ENCODE results near the gene ARHGEF37.

DNA sequence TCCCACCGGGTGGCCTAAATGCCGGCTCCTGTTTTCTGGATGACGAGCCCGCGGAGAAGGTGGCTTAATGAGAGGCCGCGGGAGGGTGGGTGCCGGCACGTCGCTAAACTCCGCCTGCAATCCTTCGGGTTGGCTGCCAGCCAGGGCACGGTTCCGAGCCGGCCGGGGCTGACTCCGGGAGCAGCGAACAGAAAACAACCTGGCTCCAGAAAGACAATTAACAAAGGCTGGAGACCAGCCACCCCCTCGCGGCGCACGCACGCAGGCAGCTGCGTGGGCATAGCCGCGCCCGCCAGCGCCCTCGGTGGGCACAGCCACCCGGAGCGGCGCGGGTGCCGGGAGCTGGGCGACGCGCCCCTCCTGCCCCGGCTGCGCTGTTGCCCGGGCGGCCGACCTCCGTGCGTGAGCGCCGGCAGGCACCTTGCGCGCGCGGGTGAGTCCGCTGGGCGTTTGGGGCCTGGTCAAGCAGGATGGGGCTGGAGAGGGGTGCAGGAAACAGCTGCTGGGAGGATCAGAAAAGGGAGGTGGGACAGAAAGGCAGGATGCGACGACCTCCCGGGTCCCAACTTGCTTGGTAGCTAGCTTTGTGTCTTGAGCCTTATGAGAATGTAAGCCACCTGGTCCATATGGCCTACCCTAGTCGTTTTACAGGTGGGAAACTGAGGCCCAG is at the start of gene ARHGEF37:
- TF ChIP-seq, protein P1, sequence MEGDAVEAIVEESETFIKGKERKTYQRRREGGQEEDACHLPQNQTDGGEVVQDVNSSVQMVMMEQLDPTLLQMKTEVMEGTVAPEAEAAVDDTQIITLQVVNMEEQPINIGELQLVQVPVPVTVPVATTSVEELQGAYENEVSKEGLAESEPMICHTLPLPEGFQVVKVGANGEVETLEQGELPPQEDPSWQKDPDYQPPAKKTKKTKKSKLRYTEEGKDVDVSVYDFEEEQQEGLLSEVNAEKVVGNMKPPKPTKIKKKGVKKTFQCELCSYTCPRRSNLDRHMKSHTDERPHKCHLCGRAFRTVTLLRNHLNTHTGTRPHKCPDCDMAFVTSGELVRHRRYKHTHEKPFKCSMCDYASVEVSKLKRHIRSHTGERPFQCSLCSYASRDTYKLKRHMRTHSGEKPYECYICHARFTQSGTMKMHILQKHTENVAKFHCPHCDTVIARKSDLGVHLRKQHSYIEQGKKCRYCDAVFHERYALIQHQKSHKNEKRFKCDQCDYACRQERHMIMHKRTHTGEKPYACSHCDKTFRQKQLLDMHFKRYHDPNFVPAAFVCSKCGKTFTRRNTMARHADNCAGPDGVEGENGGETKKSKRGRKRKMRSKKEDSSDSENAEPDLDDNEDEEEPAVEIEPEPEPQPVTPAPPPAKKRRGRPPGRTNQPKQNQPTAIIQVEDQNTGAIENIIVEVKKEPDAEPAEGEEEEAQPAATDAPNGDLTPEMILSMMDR (conservative IDR thresholded peaks at IDR 0.05; ENCODE audit: low read depth, low read length), result no peak
- TF ChIP-seq EZH2 (IDR thresholded peaks at IDR 0.05; ENCODE audit: borderline replicate concordance, low read depth, low read length, poor library complexity, severe bottlenecking), result no peak

Measured in A673 (cell line).